ENCODE results near the gene ANKRD34A. TPM values are rescaled to one million over a fixed set of nuclear protein-coding genes. Genes with fewer than 3 reads are reported as not detected.

Gene ANKRD34A
- total RNA-seq = 0.30 TPM

GRCh38 chr1:145964328-145965118 is at the start of gene ANKRD34A, which contains the start of gene POLR3GL:
ANKRD34A (minus strand) TSS chr1:145964575; CDS start chr1:145961759, 2,816 bp downstream.
POLR3GL (plus strand) TSS chr1:145964690; CDS start chr1:145974866, 10,176 bp downstream.
- peak; percentile 90 for DNase-seq

- no peak for DNase-seq
Measured at GRCh38 chr1:146013559-146013922, 49.2 kb upstream of the ANKRD34A start.

GRCh38 chr1:146012703-146013558 is 48.6 kb upstream of the ANKRD34A start:
- peak; percentile 79 for DNase-seq

- no peak for DNase-seq
Measured at GRCh38 chr1:146010126-146010738, 45.9 kb upstream of the ANKRD34A start.

- no peak for DNase-seq
Measured at GRCh38 chr1:146007489-146008133, 43.2 kb upstream of the ANKRD34A start.

GRCh38 chr1:146001709-146002108 is 37.3 kb upstream of the ANKRD34A start:
- no peak for DNase-seq

- DNase-seq = no peak
Measured at GRCh38 chr1:145999321-146000024, 35.1 kb upstream of the ANKRD34A start.

- peak; percentile 31 for DNase-seq
Measured at GRCh38 chr1:145997718-145998023, 33.3 kb upstream of the ANKRD34A start.

- no peak for DNase-seq
Measured at GRCh38 chr1:145997016-145997717, 32.8 kb upstream of the ANKRD34A start.

GRCh38 chr1:145996433-145997015 is 32.1 kb upstream of the ANKRD34A start, which contains the start of gene TXNIP:
TXNIP (minus strand) TSS chr1:145996579; CDS start chr1:145996266, 313 bp downstream.
- DNase-seq = peak; percentile 99

GRCh38 chr1:145995964-145996432 is 31.6 kb upstream of the ANKRD34A start:
- DNase-seq = no peak

- no peak for DNase-seq
Measured at GRCh38 chr1:145995148-145995881, 30.9 kb upstream of the ANKRD34A start.

GRCh38 chr1:145994391-145995120 is 30.2 kb upstream of the ANKRD34A start:
- DNase-seq = no peak

GRCh38 chr1:145993618-145994390 is 29.4 kb upstream of the ANKRD34A start:
- no peak for DNase-seq

GRCh38 chr1:145992958-145993617 is 28.7 kb upstream of the ANKRD34A start:
- DNase-seq = no peak

GRCh38 chr1:145992502-145992936 is 28.1 kb upstream of the ANKRD34A start:
- DNase-seq = no peak

GRCh38 chr1:145991735-145992412 is 27.5 kb upstream of the ANKRD34A start:
- DNase-seq = no peak

Measured in skin of body (tissue), 2 donors.